A549 treated with DMSO at 1 μM for 4 hours (cell line): ENCODE measurements around the gene TRAPPC3L. TPM values are rescaled to one million over a fixed set of nuclear protein-coding genes. Genes with fewer than 3 reads are reported as not detected.

Experiments
- total RNA-seq: library from RNA; stranded (reverse); fragments of 200-300 nt; extraction: Qiagen RNA extraction; gene quantifications from 5 replicates; pipeline ENCODE4 v1.2.3, GENCODE V29; 2022; ENCODE audit warnings: low read depth

The TRAPPC3L gene
- not detected in 5 replicates for total RNA-seq

DNA sequence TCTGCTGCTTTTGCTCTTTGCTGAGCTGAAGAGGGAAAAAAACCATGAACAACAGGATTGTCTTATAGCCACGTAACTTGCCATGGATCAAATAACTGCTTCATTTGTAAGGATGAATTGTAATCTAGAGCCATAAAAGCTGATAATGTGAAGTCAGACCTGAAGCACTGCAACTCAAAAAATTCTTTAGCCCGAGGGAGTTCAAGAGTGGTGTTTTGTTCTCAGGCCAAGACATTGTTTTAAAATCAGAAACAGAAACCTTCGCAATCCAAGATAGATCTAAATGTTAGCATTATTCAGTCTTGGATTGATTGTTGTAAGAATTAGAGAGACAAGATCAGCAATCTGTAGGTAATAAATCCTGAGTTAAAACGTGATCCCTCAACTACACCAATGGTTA lies at the start of gene TRAPPC3L:
TSS of gene TRAPPC3L (minus strand) at position 34 of the 400 bp plus-strand sequence. CDS start 170 bp downstream, outside the sequence.

DNA sequence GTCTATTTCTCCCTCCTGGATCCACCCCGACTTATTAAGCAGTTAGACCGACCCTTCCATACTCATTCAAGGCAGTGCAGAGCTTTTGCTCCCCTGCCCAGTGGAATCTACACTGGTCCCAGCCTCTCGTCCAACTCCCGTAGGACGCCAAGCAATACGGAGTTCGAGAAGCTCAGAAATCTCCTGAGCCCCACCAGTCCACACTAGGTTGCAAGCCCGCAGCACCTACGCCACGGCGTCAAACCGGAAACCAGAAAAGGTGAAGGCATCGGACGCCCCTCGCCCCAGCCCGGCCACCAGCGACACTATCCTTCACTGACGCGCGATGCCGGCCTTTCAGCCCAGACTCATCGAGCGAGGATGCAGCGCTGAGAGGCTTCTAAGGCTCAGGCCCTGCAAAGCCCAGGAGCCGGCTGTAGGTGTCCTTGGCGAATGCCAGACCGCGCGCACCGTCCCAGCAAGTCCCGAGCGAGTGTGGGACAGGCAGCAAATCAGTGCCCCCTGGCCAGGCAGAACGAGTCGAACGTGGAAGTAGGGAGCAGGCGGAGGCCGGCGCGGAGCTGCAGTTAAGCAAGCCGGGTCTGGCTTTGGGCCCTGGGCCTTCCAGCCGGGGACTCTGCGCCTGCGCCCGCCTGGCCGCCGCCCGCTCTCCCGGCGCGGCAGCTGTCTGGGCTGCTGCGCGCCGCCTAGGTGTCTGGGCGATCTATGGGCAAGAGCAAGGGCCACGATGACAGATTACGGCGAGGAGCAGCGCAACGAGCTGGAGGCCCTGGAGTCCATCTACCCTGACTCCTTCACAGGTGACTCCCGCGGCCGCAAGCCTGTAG lies 25.6 kb upstream of the TRAPPC3L start, which contains the start of gene RWDD1:
TSS of gene RWDD1 (plus strand) at position 649 of the 827 bp plus-strand sequence. CDS start at position 728, 79 bp downstream.

DNA sequence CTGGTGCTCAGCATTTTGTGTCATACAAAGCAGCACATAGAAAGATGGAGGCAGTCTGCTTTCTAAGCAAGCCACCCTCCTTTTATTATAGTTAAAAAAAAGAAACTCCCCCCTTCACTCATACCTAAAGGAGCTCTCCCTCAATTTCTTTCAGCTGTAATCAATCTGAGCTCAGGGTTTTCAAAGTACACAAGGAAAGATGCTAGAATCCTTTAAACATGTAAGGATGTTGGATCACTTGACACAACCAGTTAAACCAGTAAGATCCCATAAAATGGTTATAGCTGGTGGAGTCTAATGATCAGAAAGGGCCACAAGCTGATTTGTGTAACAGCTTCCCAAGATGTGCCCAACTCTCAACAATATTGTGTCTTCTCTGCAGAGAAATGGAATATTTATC lies 8.0 kb upstream of the TRAPPC3L start, which contains the start of gene CALHM4:
TSS of gene CALHM4 (plus strand) at position 301 of the 400 bp plus-strand sequence. CDS start at position 344, 43 bp downstream.

DNA sequence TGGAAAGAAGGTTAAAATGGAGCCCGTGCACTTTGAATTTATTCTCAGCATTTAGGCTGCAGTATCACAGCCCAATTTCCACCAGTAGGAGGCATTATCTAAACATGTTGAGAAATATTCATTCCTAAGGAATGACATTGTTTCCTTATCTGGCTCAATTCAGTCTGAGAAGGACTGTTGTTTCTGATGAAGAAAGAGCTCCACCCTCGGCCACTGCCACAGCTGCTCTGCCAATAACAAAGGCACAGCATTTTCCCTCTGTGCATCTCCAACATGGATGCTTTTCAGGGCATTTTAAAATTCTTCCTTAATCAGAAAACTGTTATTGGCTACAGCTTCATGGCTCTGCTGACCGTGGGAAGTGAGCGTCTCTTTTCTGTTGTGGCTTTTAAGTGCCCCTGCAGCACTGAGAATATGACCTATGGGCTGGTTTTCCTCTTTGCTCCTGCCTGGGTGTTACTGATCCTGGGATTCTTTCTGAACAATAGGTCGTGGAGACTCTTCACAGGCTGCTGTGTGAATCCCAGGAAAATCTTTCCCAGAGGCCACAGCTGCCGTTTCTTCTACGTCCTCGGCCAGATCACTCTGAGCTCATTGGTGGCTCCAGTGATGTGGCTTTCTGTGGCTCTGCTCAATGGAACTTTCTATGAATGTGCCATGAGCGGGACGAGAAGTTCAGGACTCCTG lies 33.9 kb downstream of the TRAPPC3L start, which contains the start of gene CALHM5:
TSS of gene CALHM5 (plus strand) at position 216 of the 687 bp plus-strand sequence. CDS start at position 274, 58 bp downstream.

DNA sequence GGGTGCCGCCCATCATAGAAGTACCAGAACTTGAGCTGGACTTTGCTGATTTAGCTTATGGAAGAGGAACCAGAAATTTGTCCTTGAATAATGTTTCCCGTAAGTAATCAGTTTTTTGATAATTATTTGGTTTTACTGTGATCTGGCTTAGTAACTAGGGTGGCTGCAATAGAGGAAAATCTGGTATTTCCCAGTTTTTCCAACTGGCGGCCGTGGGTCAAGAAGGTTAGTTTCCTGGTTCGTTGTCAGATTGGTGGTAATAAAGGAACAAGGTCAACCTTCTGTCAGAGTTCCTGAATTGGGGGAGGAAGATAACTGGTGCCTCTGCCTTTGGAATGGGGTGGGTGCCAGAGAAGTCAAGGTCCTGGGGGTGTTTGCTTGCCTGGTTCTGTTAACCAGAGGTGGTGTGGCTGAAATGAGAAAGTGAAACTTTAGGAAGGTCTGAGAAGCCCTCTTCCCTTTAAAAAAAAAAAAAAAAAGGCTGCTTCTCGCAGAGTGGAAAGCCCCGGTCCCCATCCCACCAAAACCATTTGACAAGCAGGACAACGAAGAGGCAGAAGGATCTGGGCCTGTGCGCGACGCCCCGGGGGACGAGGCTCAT lies 84.1 kb downstream of the TRAPPC3L start, which contains the start of gene CALHM6:
TSS of gene CALHM6 (plus strand) at position 45 of the 601 bp plus-strand sequence. CDS start at position 600, 555 bp downstream.

Other genes with a start within 250 kb of the TRAPPC3L start
- 15.9 to 21.7 TPM (median 19.0 TPM) in 5 replicates for gene DSE, start 174.7 kb downstream of the TRAPPC3L start, total RNA-seq
- gene CALHM6, start 84.3 kb downstream of the TRAPPC3L start, total RNA-seq: 0.45 TPM in 1 of 5 replicates, not detected in the others
- gene CALHM5, start 34.0 kb downstream of the TRAPPC3L start, total RNA-seq: 0.05 to 0.10 TPM (median 0.06 TPM) in 5 replicates
- gene CALHM4, start 8.1 kb upstream of the TRAPPC3L start, total RNA-seq: not detected in 5 replicates
- 23.1 to 41.4 TPM (median 37.2 TPM) in 5 replicates for gene RWDD1, start 25.8 kb upstream of the TRAPPC3L start, total RNA-seq
- gene RSPH4A, start 70.8 kb upstream of the TRAPPC3L start, total RNA-seq: 0.17 to 0.26 TPM (median 0.24 TPM) in 5 replicates
- 6.3 to 8.7 TPM (median 7.0 TPM) in 5 replicates for gene ZUP1, start 123.1 kb upstream of the TRAPPC3L start, total RNA-seq
- gene KPNA5, start 135.5 kb upstream of the TRAPPC3L start, total RNA-seq: 1.5 to 1.8 TPM (median 1.7 TPM) in 5 replicates
- 0.08 TPM in 1 of 5 replicates, not detected in the others for gene FAM162B, start 220.0 kb upstream of the TRAPPC3L start, total RNA-seq